Ishikawa (cell line): ENCODE data around the gene SNN.

Source experiments
- CEBPB ChIP-seq: IDR thresholded peaks from 2 replicates; pipeline ENCODE4 v1.6.1; 2012
- CREB1 ChIP-seq: IDR thresholded peaks from 2 replicates; pipeline ENCODE4 v1.6.1; 2012; ENCODE audit warnings: low read depth
- EGR1 ChIP-seq: IDR thresholded peaks from 2 replicates; pipeline ENCODE4 v1.6.1; 2012
- EP300 ChIP-seq: IDR thresholded peaks from 2 replicates; pipeline ENCODE4 v1.6.1; 2012; ENCODE audit warnings: borderline replicate concordance
- FOXM1 ChIP-seq: IDR thresholded peaks from 2 replicates; pipeline ENCODE4 v1.6.1; 2012; ENCODE audit warnings: low read depth, borderline replicate concordance
- RAD21 ChIP-seq: IDR thresholded peaks from 2 replicates; pipeline ENCODE4 v1.6.1; 2012; ENCODE audit warnings: low read depth
- TAF1 ChIP-seq: IDR thresholded peaks from 2 replicates; pipeline ENCODE4 v1.6.1; 2012; ENCODE audit warnings: low read depth, mild to moderate bottlenecking
- TCF12 ChIP-seq: IDR thresholded peaks from 2 replicates; pipeline ENCODE4 v1.6.1; 2012; ENCODE audit warnings: low read depth
- TEAD4 ChIP-seq: IDR thresholded peaks from 2 replicates; pipeline ENCODE4 v1.6.1; 2012
- YY1 ChIP-seq: IDR thresholded peaks from 2 replicates; pipeline ENCODE4 v1.6.1; 2012; ENCODE audit warnings: low read depth
- ZBTB7A ChIP-seq: IDR thresholded peaks from 2 replicates; pipeline ENCODE4 v1.6.1; 2012; ENCODE audit warnings: low read depth
- TF ChIP-seq, protein P1 (sequence below): IDR thresholded peaks from 2 replicates; pipeline ENCODE4 v1.6.1; 2012
- TF ChIP-seq, protein P2 (sequence below): IDR thresholded peaks from 2 replicates; pipeline ENCODE4 v1.6.1; 2012; ENCODE audit warnings: low read depth, mild to moderate bottlenecking
- TF ChIP-seq, protein P3 (sequence below): IDR thresholded peaks from 2 replicates; pipeline ENCODE4 v1.6.1; 2012

DNA sequence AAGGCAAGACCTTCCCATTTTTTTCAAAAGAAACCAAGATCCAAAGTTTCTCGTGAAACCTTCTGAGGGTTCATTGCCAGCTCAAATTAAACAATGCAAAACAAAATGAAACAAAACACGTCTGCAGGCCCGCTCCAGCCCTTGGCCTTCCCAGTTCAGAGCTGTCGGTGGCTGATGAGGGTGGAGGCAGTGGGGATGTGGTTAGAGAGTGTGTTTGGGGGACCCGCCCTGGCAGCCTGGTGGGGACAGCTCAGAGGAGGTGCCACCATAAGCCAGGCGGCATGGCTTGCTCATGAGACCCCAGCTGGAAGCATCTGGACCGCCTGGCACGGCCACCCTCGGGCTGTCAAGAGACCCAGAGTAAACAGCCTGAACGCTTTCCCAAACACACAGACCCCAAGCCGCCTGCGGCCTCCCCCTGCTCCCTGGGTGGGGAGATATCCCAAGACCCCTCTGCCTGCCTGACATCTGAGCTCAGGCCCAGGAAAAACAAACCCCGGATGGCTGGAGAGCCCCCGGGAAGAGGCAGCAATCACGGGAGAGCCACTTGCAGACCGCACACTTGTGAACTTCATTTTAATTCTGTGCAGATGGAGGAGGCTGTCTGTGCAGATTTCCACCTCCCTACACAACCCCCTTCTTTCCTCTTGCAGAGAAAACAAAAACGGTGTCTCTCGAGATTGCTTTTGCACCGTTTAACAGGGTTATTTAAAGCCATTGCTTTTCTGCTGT, 46.2 kb upstream of the SNN start:
- TF ChIP-seq EP300, result no peak
- TF ChIP-seq RAD21, result no peak
- TF ChIP-seq, protein P1, sequence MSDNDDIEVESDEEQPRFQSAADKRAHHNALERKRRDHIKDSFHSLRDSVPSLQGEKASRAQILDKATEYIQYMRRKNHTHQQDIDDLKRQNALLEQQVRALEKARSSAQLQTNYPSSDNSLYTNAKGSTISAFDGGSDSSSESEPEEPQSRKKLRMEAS, result no peak
- no peak for TF ChIP-seq YY1
- no peak for TF ChIP-seq CEBPB
- TF ChIP-seq TCF12, result no peak
- TF ChIP-seq TEAD4, result no peak
- TF ChIP-seq EGR1, result no peak
- TF ChIP-seq TAF1, result no peak
- TF ChIP-seq CREB1, result no peak
- TF ChIP-seq ZBTB7A, result no peak
- TF ChIP-seq FOXM1, result no peak
- TF ChIP-seq, protein P2, sequence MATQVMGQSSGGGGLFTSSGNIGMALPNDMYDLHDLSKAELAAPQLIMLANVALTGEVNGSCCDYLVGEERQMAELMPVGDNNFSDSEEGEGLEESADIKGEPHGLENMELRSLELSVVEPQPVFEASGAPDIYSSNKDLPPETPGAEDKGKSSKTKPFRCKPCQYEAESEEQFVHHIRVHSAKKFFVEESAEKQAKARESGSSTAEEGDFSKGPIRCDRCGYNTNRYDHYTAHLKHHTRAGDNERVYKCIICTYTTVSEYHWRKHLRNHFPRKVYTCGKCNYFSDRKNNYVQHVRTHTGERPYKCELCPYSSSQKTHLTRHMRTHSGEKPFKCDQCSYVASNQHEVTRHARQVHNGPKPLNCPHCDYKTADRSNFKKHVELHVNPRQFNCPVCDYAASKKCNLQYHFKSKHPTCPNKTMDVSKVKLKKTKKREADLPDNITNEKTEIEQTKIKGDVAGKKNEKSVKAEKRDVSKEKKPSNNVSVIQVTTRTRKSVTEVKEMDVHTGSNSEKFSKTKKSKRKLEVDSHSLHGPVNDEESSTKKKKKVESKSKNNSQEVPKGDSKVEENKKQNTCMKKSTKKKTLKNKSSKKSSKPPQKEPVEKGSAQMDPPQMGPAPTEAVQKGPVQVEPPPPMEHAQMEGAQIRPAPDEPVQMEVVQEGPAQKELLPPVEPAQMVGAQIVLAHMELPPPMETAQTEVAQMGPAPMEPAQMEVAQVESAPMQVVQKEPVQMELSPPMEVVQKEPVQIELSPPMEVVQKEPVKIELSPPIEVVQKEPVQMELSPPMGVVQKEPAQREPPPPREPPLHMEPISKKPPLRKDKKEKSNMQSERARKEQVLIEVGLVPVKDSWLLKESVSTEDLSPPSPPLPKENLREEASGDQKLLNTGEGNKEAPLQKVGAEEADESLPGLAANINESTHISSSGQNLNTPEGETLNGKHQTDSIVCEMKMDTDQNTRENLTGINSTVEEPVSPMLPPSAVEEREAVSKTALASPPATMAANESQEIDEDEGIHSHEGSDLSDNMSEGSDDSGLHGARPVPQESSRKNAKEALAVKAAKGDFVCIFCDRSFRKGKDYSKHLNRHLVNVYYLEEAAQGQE, result no peak
- TF ChIP-seq, protein P3, sequence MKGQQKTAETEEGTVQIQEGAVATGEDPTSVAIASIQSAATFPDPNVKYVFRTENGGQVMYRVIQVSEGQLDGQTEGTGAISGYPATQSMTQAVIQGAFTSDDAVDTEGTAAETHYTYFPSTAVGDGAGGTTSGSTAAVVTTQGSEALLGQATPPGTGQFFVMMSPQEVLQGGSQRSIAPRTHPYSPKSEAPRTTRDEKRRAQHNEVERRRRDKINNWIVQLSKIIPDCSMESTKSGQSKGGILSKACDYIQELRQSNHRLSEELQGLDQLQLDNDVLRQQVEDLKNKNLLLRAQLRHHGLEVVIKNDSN, result no peak
